NCI-H446 treated with DMSO at 0.1 percent for 48 hours (cell line): ENCODE data around the gene SPTBN4.
A peak's percentile ranks its signal among the peaks of the same experiment; 100 is the strongest.
"Not testable (repeated sequence)": the region's sequence is repeated elsewhere in the genome, so short reads cannot be mapped to it uniquely, and the experiment has no call there.

Experiments
- DNase-seq: peaks from one replicate; lab custom pipeline; 2025; lab: John Stamatoyannopoulos, UW

SPTBN4 gene

GRCh38 chr19:40466985-40467734 lies at the start of gene SPTBN4:
Gene SPTBN4, plus strand, starts transcription at chr19:40467001. Its CDS starts 5,621 bp downstream, at chr19:40472622.
- DNase-seq: no peak

- no peak for DNase-seq
These were observed 49.2 kb upstream of the SPTBN4 start for GRCh38 chr19:40417643-40417981.

- no peak for DNase-seq
These were observed 48.8 kb upstream of the SPTBN4 start for GRCh38 chr19:40418040-40418439.

GRCh38 chr19:40419066-40419612 lies 47.7 kb upstream of the SPTBN4 start:
- no peak for DNase-seq

GRCh38 chr19:40419780-40420179 lies 47.0 kb upstream of the SPTBN4 start:
- no peak for DNase-seq

GRCh38 chr19:40420451-40420765 lies 46.4 kb upstream of the SPTBN4 start:
- DNase-seq: no peak

- peak; percentile 66 for DNase-seq
These were observed 45.7 kb upstream of the SPTBN4 start for GRCh38 chr19:40420766-40421765.

GRCh38 chr19:40421993-40422747 lies 44.6 kb upstream of the SPTBN4 start:
- no peak for DNase-seq

GRCh38 chr19:40422748-40423566 lies 43.8 kb upstream of the SPTBN4 start:
- DNase-seq: no peak

GRCh38 chr19:40423938-40424337 lies 42.9 kb upstream of the SPTBN4 start:
- DNase-seq: no peak

GRCh38 chr19:40424637-40425449 lies 42.0 kb upstream of the SPTBN4 start:
- no peak for DNase-seq

GRCh38 chr19:40425450-40426287 lies 41.1 kb upstream of the SPTBN4 start, which contains the start of gene SERTAD1:
Gene SERTAD1, minus strand, starts transcription at chr19:40425992. Its CDS starts 2,446 bp downstream, at chr19:40423546.
- DNase-seq: peak; percentile 99

- not testable (repeated sequence) for DNase-seq
These were observed 38.6 kb upstream of the SPTBN4 start for GRCh38 chr19:40428197-40428596.

GRCh38 chr19:40430242-40430641 lies 36.6 kb upstream of the SPTBN4 start:
- DNase-seq: not testable (repeated sequence)

GRCh38 chr19:40431698-40432097 lies 35.1 kb upstream of the SPTBN4 start:
- DNase-seq: no peak

- DNase-seq: not testable (repeated sequence)
These were observed 34.0 kb upstream of the SPTBN4 start for GRCh38 chr19:40432760-40433159.

- no peak for DNase-seq
These were observed 33.2 kb upstream of the SPTBN4 start for GRCh38 chr19:40433391-40434216.

- DNase-seq: no peak
These were observed 28.5 kb upstream of the SPTBN4 start for GRCh38 chr19:40438284-40438683.
